H1 (cell line): ENCODE results near the gene CABP4.

Experiments used
- ATF2 ChIP-seq: IDR thresholded peaks from 2 replicates; pipeline ENCODE4 v1.6.1; 2012; ENCODE audit warnings: low read length, inconsistent platforms
- CEBPB ChIP-seq: IDR thresholded peaks from 2 replicates; pipeline ENCODE4 v1.6.1; 2012; ENCODE audit warnings: low read depth, low read length
- CTCF ChIP-seq, 3 experiments: IDR thresholded peaks; 1 replicate in 2 of 3; 2 replicates in 1 of 3; pipeline versions ENCODE4 v1.5.1 to v1.6.1; 2011; ENCODE audit warnings: low read length in 3 of 3, mild to moderate bottlenecking in 3 of 3, inconsistent platforms in 2 of 3, low read depth in 1 of 3, moderate library complexity in 1 of 3; ENCODE audit not compliant: insufficient read depth in 1 of 3; ENCODE audit errors: control extremely low read depth in 1 of 3
- EP300 ChIP-seq, 2 experiments: IDR thresholded peaks; 1 replicate in 1 of 2; 2 replicates in 1 of 2; pipeline ENCODE4 v1.6.1; 2011 to 2012; ENCODE audit warnings: low read depth in 2 of 2, low read length in 2 of 2, mild to moderate bottlenecking in 2 of 2, borderline replicate concordance in 1 of 2, inconsistent platforms in 1 of 2, moderate library complexity in 1 of 2
- POU5F1 ChIP-seq: IDR thresholded peaks from 2 replicates; pipeline ENCODE4 v1.6.1; 2011; ENCODE audit warnings: low read depth, mild to moderate bottlenecking, low read length, moderate library complexity
- SP2 ChIP-seq: IDR thresholded peaks from 2 replicates; pipeline ENCODE4 v1.6.1; 2012; ENCODE audit warnings: mild to moderate bottlenecking, low read length, inconsistent platforms

GRCh38 chr11:67489203-67489884, 34.2 kb downstream of the CABP4 start:
- no peak for TF ChIP-seq CTCF (IDR thresholded peaks at IDR 0.05; ENCODE audit: control extremely low read depth in 1 of 3, insufficient read depth in 1 of 3, low read depth in 1 of 3, low read length in 3 of 3)
- no peak for TF ChIP-seq POU5F1
- no peak for TF ChIP-seq CEBPB
- TF ChIP-seq ATF2, result no peak
- TF ChIP-seq SP2, result no peak
- TF ChIP-seq EP300 (IDR thresholded peaks at IDR 0.05; ENCODE audit: borderline replicate concordance in 1 of 2, low read depth in 2 of 2, low read length in 2 of 2), result no peak
